HCT116 (cell line): ENCODE measurements around the gene NDUFC2. TPM values are rescaled to one million over a fixed set of nuclear protein-coding genes. Genes with fewer than 3 reads are reported as not detected.

Experiments
- ATAC-seq: fragments of 200-7000 bp; cut with Tn5 transposase; 2 replicates; pipeline ENCODE4 v1.9.1; 2020; ENCODE audit warnings: mild to moderate bottlenecking, moderate library complexity
- BruUV-seq: library from RNA; stranded (reverse); fragments of 400-500 nt; replicated peaks from 2 replicates; lab custom pipeline; 2021; lab: Mats Ljungman, UMichigan
- CTCF ChIA-PET: fragments of 300-600 bp; sonication (Branson Sonifier 250); formaldehyde crosslinking; loops from one replicate; lab custom pipeline; 2021; ENCODE audit warnings: antibody characterized with exemption; lab: Charles Lee
- POLR2A ChIA-PET: fragments of 300-600, 350-600 bp; sonication (Branson Sonifier 250); formaldehyde crosslinking; loops from one replicate; lab custom pipeline; 2021; ENCODE audit warnings: antibody characterized with exemption; lab: Charles Lee
- RAD21 ChIA-PET, 2 experiments: fragments of 300-600 bp; sonication (Branson Sonifier 250); formaldehyde crosslinking; loops; one replicate each; lab custom pipeline; 2023; ENCODE audit warnings: low total read pairs in 2 of 2; ENCODE audit not compliant: uncharacterized antibody in 2 of 2, unreplicated experiment in 2 of 2, low non-redundant PET in 1 of 2; lab: Charles Lee
- DNase-seq: peaks from one replicate; pipeline ENCODE4 v3.0.0-alpha.2; 2010; ENCODE audit warnings: low read depth, low spot score
- H2AFZ ChIP-seq: fragments of 200-600 bp; shearing (Covaris generic), sonication (generic); 2 replicates; pipeline ENCODE4 v1.6.1; 2017; ENCODE audit warnings: low read depth, mixed run types, mixed read lengths, antibody characterized with exemption, low read length; ENCODE audit not compliant: poor library complexity, severe bottlenecking
- H3K27ac ChIP-seq: 2 replicates; pipeline ENCODE4 v1.5.1; 2012; ENCODE audit warnings: low read depth, low read length
- H3K27me3 ChIP-seq: fragments of 200-600 bp; sonication (generic); 2 replicates; pipeline ENCODE4 v1.6.1; 2016; ENCODE audit warnings: mixed run types, low read length, mixed read lengths; ENCODE audit not compliant: insufficient read depth
- H3K36me3 ChIP-seq, 2 experiments: fragments of 200-500 bp in 1 of 2; fragments of 200-600 bp in 1 of 2; sonication (Bioruptor generic) in 1 of 2; sonication (generic) in 1 of 2; 2 replicates each; pipeline versions ENCODE4 v1.5.1 to v1.6.1; 2014 to 2016; ENCODE audit warnings: low read length in 2 of 2, inconsistent platforms in 1 of 2, mixed read lengths in 1 of 2, mixed run types in 1 of 2; ENCODE audit not compliant: insufficient read depth in 2 of 2, control insufficient read depth in 1 of 2
- H3K4me1 ChIP-seq, 2 experiments: fragments of 200-600 bp in 1 of 2; sonication (generic) in 1 of 2; 2 replicates each; pipeline versions ENCODE4 v1.5.1 to v1.6.1; 2012 to 2017; ENCODE audit warnings: low read length in 2 of 2, inconsistent platforms in 1 of 2, mild to moderate bottlenecking in 1 of 2, mixed read lengths in 1 of 2, mixed run types in 1 of 2, moderate library complexity in 1 of 2; ENCODE audit not compliant: insufficient read depth in 2 of 2, control insufficient read depth in 1 of 2
- H3K4me2 ChIP-seq: fragments of 200-600 bp; sonication (generic); 2 replicates; pipeline ENCODE4 v1.6.1; 2017; ENCODE audit warnings: mixed run types, low read length, mixed read lengths
- H3K4me3 ChIP-seq, 2 experiments: fragments of 200-600 bp in 1 of 2; sonication (generic) in 1 of 2; replicated peaks in 1 of 2; 2 replicates each; pipeline ENCODE4 v1.5.1; 2011 to 2016; ENCODE audit warnings: low read length in 2 of 2, control low read depth in 1 of 2, low read depth in 1 of 2, mild to moderate bottlenecking in 1 of 2, mixed read lengths in 1 of 2, mixed run types in 1 of 2
- H3K79me2 ChIP-seq: fragments of 200-600 bp; sonication (generic); 2 replicates; pipeline ENCODE4 v1.6.1; 2017; ENCODE audit warnings: mild to moderate bottlenecking, mixed run types, low read length, moderate library complexity, mixed read lengths; ENCODE audit not compliant: insufficient read depth
- H3K9ac ChIP-seq: fragments of 200-600 bp; sonication (generic); 2 replicates; pipeline ENCODE4 v1.6.1; 2016; ENCODE audit warnings: low read length, mixed read lengths
- H3K9me2 ChIP-seq: fragments of 200-600 bp; sonication (generic), shearing (Covaris generic); 2 replicates; pipeline ENCODE4 v1.6.1; 2017; ENCODE audit warnings: mixed run types, mild to moderate bottlenecking, moderate library complexity; ENCODE audit not compliant: insufficient read depth
- H3K9me3 ChIP-seq, 2 experiments: fragments of 200-500 bp in 1 of 2; fragments of 200-600 bp in 1 of 2; sonication (Bioruptor generic) in 1 of 2; sonication (generic) in 1 of 2; 2 replicates each; pipeline ENCODE4 v1.6.1; 2014 to 2017; ENCODE audit warnings: low read length in 2 of 2, mixed read lengths in 2 of 2, inconsistent platforms in 1 of 2, low read depth in 1 of 2, mild to moderate bottlenecking in 1 of 2, mixed run types in 1 of 2, moderate library complexity in 1 of 2; ENCODE audit not compliant: control insufficient read depth in 1 of 2, insufficient read depth in 1 of 2
- H4K20me1 ChIP-seq: fragments of 200-600 bp; sonication (generic), shearing (Covaris generic); 2 replicates; pipeline ENCODE4 v1.6.1; 2017; ENCODE audit warnings: mixed run types, mild to moderate bottlenecking, moderate library complexity; ENCODE audit not compliant: insufficient read depth
- CBX3 ChIP-seq: IDR thresholded peaks from 2 replicates; pipeline ENCODE4 v1.6.1; 2012; ENCODE audit warnings: low read depth
- EGR1 ChIP-seq: IDR thresholded peaks from 2 replicates; pipeline ENCODE4 v1.6.1; 2012; ENCODE audit warnings: low read depth
- EZH2phosphoT487 ChIP-seq: fragments of 200-600 bp; IDR thresholded peaks from 2 replicates; pipeline ENCODE4 v1.6.1; 2018; ENCODE audit warnings: antibody characterized with exemption, borderline replicate concordance
- JUND ChIP-seq: IDR thresholded peaks from 2 replicates; pipeline ENCODE4 v1.6.1; 2012
- POLR2A ChIP-seq: IDR thresholded peaks from 2 replicates; pipeline ENCODE4 v1.7.0; 2011; ENCODE audit warnings: borderline replicate concordance; ENCODE audit not compliant: insufficient read depth, insufficient read length; ENCODE audit errors: extremely low read depth
- RAD21 ChIP-seq: IDR thresholded peaks from 2 replicates; pipeline ENCODE4 v1.6.1; 2012; ENCODE audit warnings: low read depth, mild to moderate bottlenecking
- SP1 ChIP-seq: IDR thresholded peaks from 2 replicates; pipeline ENCODE4 v1.6.1; 2012; ENCODE audit warnings: low read depth
- SRF ChIP-seq: IDR thresholded peaks from 2 replicates; pipeline ENCODE4 v1.6.1; 2012; ENCODE audit warnings: low read depth
- ZFX ChIP-seq: fragments of 450-650 bp; IDR thresholded peaks from 2 replicates; pipeline ENCODE4 v1.6.1; 2017
- ZNF274 ChIP-seq: fragments of 200-500 bp; sonication (Bioruptor generic); IDR thresholded peaks from 2 replicates; pipeline ENCODE4 v1.6.1; 2014; ENCODE audit warnings: mild to moderate bottlenecking, low read depth, low read length, inconsistent platforms
- intact Hi-C: fragments of 100-400 bp; cut with micrococcal nuclease; formaldehyde crosslinking; loops from 2 replicates; pipeline ENCODE4 v1.10.0; 2022
- total RNA-seq: library from RNA; stranded (reverse); gene quantifications from one replicate; pipeline ENCODE4 v1.2.1, GENCODE V29; 2021; ENCODE audit not compliant: unreplicated experiment
- TF ChIP-seq, protein P1 (sequence below): IDR thresholded peaks from 2 replicates; pipeline ENCODE4 v1.6.1; 2012
- TF ChIP-seq, protein P2 (sequence below): IDR thresholded peaks from 2 replicates; pipeline ENCODE4 v1.6.1; 2011; ENCODE audit warnings: mild to moderate bottlenecking, low read length, moderate library complexity; ENCODE audit not compliant: insufficient replicate concordance; ENCODE audit errors: extremely low read depth

The NDUFC2 gene
- total RNA-seq, 1 experiment from 2014 or later: 225 TPM

DNA sequence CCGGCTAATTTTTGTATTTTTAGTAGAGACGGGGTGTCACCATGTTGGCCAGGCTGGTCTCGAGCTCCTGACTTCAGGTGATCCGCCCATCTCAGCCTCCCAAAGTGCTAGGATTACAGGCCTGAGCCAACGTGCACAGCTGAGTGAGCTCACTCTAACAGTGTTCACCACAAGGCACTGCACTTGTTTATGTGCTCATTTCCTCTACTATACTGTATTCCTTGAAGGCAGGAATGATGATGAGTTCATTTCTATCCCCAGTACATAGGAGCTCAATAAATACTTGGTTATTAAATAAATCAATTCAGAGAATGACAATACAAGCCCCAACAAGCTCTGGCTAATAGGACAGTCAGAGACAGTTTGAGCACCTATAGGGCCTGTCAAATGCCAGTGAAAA is 30.7 kb upstream of the NDUFC2 start:
- H3K27me3 ChIP-seq: no peaks in the 10 kb centered on the region
- ChIA-PET RAD21 (no interaction called here), POLR2A (no interaction called here), CTCF (interaction anchor here (0.8 kb wide), 1 partner anchor 61 kb away, joined by 3 read pairs; no protein-coding TSS in a partner anchor)
- H4K20me1 ChIP-seq: no peaks in the 10 kb centered on the region
- no peaks in the 10 kb centered on the region for H3K9me3 ChIP-seq
- H3K9ac ChIP-seq: no peak overlapping the region
- ATAC-seq: no peak
- peaks cover 7 to 21% of the 10 kb centered on the region in 2 experiments for H3K36me3 ChIP-seq
- no peak overlapping the region for H3K4me2 ChIP-seq
- TF ChIP-seq CBX3 (no peak), ZFX (no peak), EGR1 (no peak), SP1 (no peak), POLR2A (no peak), JUND (no peak), ZNF274 (no peak), RAD21 (no peak), EZH2phosphoT487 (no peak), SRF (no peak)
- TF ChIP-seq, protein P1, sequence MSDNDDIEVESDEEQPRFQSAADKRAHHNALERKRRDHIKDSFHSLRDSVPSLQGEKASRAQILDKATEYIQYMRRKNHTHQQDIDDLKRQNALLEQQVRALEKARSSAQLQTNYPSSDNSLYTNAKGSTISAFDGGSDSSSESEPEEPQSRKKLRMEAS: no peak
- TF ChIP-seq, protein P2, sequence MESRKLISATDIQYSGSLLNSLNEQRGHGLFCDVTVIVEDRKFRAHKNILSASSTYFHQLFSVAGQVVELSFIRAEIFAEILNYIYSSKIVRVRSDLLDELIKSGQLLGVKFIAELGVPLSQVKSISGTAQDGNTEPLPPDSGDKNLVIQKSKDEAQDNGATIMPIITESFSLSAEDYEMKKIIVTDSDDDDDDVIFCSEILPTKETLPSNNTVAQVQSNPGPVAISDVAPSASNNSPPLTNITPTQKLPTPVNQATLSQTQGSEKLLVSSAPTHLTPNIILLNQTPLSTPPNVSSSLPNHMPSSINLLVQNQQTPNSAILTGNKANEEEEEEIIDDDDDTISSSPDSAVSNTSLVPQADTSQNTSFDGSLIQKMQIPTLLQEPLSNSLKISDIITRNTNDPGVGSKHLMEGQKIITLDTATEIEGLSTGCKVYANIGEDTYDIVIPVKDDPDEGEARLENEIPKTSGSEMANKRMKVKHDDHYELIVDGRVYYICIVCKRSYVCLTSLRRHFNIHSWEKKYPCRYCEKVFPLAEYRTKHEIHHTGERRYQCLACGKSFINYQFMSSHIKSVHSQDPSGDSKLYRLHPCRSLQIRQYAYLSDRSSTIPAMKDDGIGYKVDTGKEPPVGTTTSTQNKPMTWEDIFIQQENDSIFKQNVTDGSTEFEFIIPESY: no peak
- no peak for DNase-seq
- no peak overlapping the region for H3K27ac ChIP-seq
- no peaks in the 10 kb centered on the region for H3K9me2 ChIP-seq
- no TSS peak for BruUV-seq
- no peaks in the 10 kb centered on the region for H3K79me2 ChIP-seq
- intact Hi-C loops: no loop called here
- H3K4me3 ChIP-seq: no peak overlapping the region
- H3K4me1 ChIP-seq: no peaks in the 10 kb centered on the region
- H2AFZ ChIP-seq: no peak overlapping the region
